PC-3 (cell line): ENCODE results near the gene MGP. TPM values are rescaled to one million over a fixed set of nuclear protein-coding genes. Genes with fewer than 3 reads are reported as not detected.

Experiments
- ATAC-seq: fragments of 200-7000 bp; cut with Tn5 transposase; 2 replicates; pipeline ENCODE4 v1.9.1; 2020; ENCODE audit warnings: mild to moderate bottlenecking, moderate library complexity
- BruUV-seq: library from RNA; stranded (reverse); fragments of 400-500 nt; replicated peaks from 2 replicates; lab custom pipeline; 2021; lab: Mats Ljungman, UMichigan
- CTCF ChIA-PET: fragments of 300-600 bp; sonication (Branson Sonifier 250); formaldehyde crosslinking; loops from one replicate; lab custom pipeline; 2022; ENCODE audit warnings: antibody characterized with exemption; lab: Charles Lee
- POLR2A ChIA-PET: fragments of 300-600 bp; sonication (Branson Sonifier 250); formaldehyde crosslinking; loops from one replicate; lab custom pipeline; 2022; ENCODE audit warnings: antibody characterized with exemption; ENCODE audit not compliant: unreplicated experiment; lab: Charles Lee
- DNase-seq: peaks from one replicate; pipeline ENCODE4 v3.0.0-alpha.2; 2015
- H2AFZ ChIP-seq: fragments of 300-600 bp; sonication (generic); 2 replicates; pipeline ENCODE4 v1.6.0; 2016; ENCODE audit warnings: antibody characterized with exemption, low read length
- H3F3A ChIP-seq: fragments of 300-600 bp; sonication (generic); one replicate; pipeline ENCODE4 v1.6.0; 2017; ENCODE audit warnings: antibody characterized with exemption, low read length, control low read depth, mild to moderate bottlenecking; ENCODE audit not compliant: unreplicated experiment
- H3K27ac ChIP-seq: fragments of 300-600 bp; sonication (generic); 2 replicates; pipeline ENCODE4 v1.5.1; 2016; ENCODE audit warnings: mild to moderate bottlenecking, low read length
- H3K27me3 ChIP-seq: fragments of 300-600 bp; sonication (generic); 2 replicates; pipeline ENCODE4 v1.6.1; 2016; ENCODE audit warnings: low read length, mixed read lengths
- H3K36me3 ChIP-seq: fragments of 300-600 bp; sonication (generic); 2 replicates; pipeline ENCODE4 v1.6.1; 2016; ENCODE audit warnings: low read depth, mixed run types, low read length, mixed read lengths
- H3K4me1 ChIP-seq: fragments of 300-600 bp; sonication (generic); 2 replicates; pipeline ENCODE4 v1.5.1; 2016; ENCODE audit warnings: low read length; ENCODE audit not compliant: insufficient read depth
- H3K4me2 ChIP-seq: fragments of 300-600 bp; sonication (generic); 2 replicates; pipeline ENCODE4 v1.6.0; 2016; ENCODE audit warnings: low read length
- H3K4me3 ChIP-seq: fragments of 300-600 bp; sonication (generic); 2 replicates; pipeline ENCODE4 v1.5.1; 2016; ENCODE audit warnings: mild to moderate bottlenecking, low read length, mixed read lengths
- H3K79me2 ChIP-seq: fragments of 300-600 bp; sonication (generic); 2 replicates; pipeline ENCODE4 v1.6.1; 2017; ENCODE audit warnings: low read length, mixed read lengths
- H3K9ac ChIP-seq: fragments of 300-600 bp; sonication (generic); 2 replicates; pipeline ENCODE4 v1.6.0; 2016; ENCODE audit warnings: mild to moderate bottlenecking, low read length
- H3K9me2 ChIP-seq: fragments of 300-600 bp; sonication (generic); replicated peaks from 2 replicates; pipeline ENCODE4 v1.6.1; 2016; ENCODE audit warnings: mixed run types, low read length, mixed read lengths
- H3K9me3 ChIP-seq: fragments of 300-600 bp; sonication (generic); 2 replicates; pipeline ENCODE4 v1.6.1; 2016; ENCODE audit warnings: low read length, mixed read lengths
- H4K20me1 ChIP-seq: fragments of 300-600 bp; sonication (generic); 2 replicates; pipeline ENCODE4 v1.6.1; 2016; ENCODE audit warnings: low read length, mixed read lengths
- CTCF ChIP-seq: fragments of 300-600 bp; sonication (generic); conservative IDR thresholded peaks from 2 replicates; pipeline ENCODE4 v1.5.1; 2017; ENCODE audit warnings: antibody characterized with exemption, low read depth, mild to moderate bottlenecking, low read length
- EZH2 ChIP-seq: fragments of 300-600 bp; sonication (generic); IDR thresholded peaks from one replicate; pipeline ENCODE4 v1.6.1; 2017; ENCODE audit warnings: antibody characterized with exemption, mild to moderate bottlenecking, low read length; ENCODE audit not compliant: unreplicated experiment
- EZH2phosphoT487 ChIP-seq: fragments of 300-600 bp; sonication (generic); IDR thresholded peaks from 2 replicates; pipeline ENCODE4 v1.6.1; 2018; ENCODE audit warnings: mild to moderate bottlenecking, antibody characterized with exemption, low read length, borderline replicate concordance
- intact Hi-C: fragments of 100-400 bp; cut with micrococcal nuclease; formaldehyde crosslinking; loops from 2 replicates; pipeline ENCODE4 v1.9.0; 2023
- total RNA-seq: library from RNA; depleted of rRNA; stranded (reverse); fragments of >200 nt; gene quantifications from 2 replicates; pipeline ENCODE4 v1.2.3, GENCODE V29; 2014

Gene MGP
- total RNA-seq, 1 experiment from 2014 or later = 0.22 TPM

GRCh38 chr12:14896521-14897169 lies 11.0 kb upstream of the MGP start:
- H3K4me2 ChIP-seq = no peak overlapping the region
- H3K9ac ChIP-seq = no peak overlapping the region
- no peak overlapping the region for H2AFZ ChIP-seq
- ChIA-PET CTCF (no interaction called here), POLR2A (interaction anchor here (0.7 kb wide), 1 partner anchor 23 kb away, joined by 4 read pairs; no protein-coding TSS in a partner anchor)
- BruUV-seq = no TSS peak
- no peaks in the 10 kb centered on the region for H3K27me3 ChIP-seq
- no peaks in the 10 kb centered on the region for H4K20me1 ChIP-seq
- no peak overlapping the region for H3K4me3 ChIP-seq
- H3K4me1 ChIP-seq = no peaks in the 10 kb centered on the region
- H3K79me2 ChIP-seq = no peaks in the 10 kb centered on the region
- no peaks in the 10 kb centered on the region for H3K9me3 ChIP-seq
- ATAC-seq (no peak), DNase-seq (no peak)
- intact Hi-C loops = no loop called here
- H3K36me3 ChIP-seq = no peaks in the 10 kb centered on the region
- no peak for TF ChIP-seq EZH2
- no peak for TF ChIP-seq CTCF
- no peak for TF ChIP-seq EZH2phosphoT487
- H3K9me2 ChIP-seq = no peaks in the 10 kb centered on the region
- no peak overlapping the region for H3K27ac ChIP-seq
- no peaks in the 10 kb centered on the region for H3F3A ChIP-seq

- no peak overlapping the region for H3K4me2 ChIP-seq
- H3K27me3 ChIP-seq = no peaks in the 10 kb centered on the region
- no peaks in the 10 kb centered on the region for H3F3A ChIP-seq
- no peaks in the 10 kb centered on the region for H3K36me3 ChIP-seq
- no peaks in the 10 kb centered on the region for H3K9me3 ChIP-seq
- ChIA-PET POLR2A (no interaction called here), CTCF (no interaction called here)
- TF ChIP-seq EZH2phosphoT487 (no peak), CTCF (no peak), EZH2 (no peak)
- H3K4me1 ChIP-seq = no peaks in the 10 kb centered on the region
- ATAC-seq (no peak), DNase-seq (no peak)
- H3K9me2 ChIP-seq = no peaks in the 10 kb centered on the region
- no peak overlapping the region for H2AFZ ChIP-seq
- no TSS peak for BruUV-seq
- H3K79me2 ChIP-seq = no peaks in the 10 kb centered on the region
- no peak overlapping the region for H3K4me3 ChIP-seq
- H4K20me1 ChIP-seq = no peaks in the 10 kb centered on the region
- intact Hi-C loops = no loop called here
- no peak overlapping the region for H3K9ac ChIP-seq
- no peak overlapping the region for H3K27ac ChIP-seq
Observed at GRCh38 chr12:14893506-14894250, 8.0 kb upstream of the MGP start.
